ENCODE data around the gene SNX32. TPM values are rescaled to one million over a fixed set of nuclear protein-coding genes. Genes with fewer than 3 reads are reported as not detected.
"Not testable (repeated sequence)": the region's sequence is repeated elsewhere in the genome, so short reads cannot be mapped to it uniquely, and the experiment has no call there.

Gene SNX32
- total and polyA plus RNA-seq, 11 donors = 0.11 to 0.54 (median 0.37) TPM; not detected in 5

DNA sequence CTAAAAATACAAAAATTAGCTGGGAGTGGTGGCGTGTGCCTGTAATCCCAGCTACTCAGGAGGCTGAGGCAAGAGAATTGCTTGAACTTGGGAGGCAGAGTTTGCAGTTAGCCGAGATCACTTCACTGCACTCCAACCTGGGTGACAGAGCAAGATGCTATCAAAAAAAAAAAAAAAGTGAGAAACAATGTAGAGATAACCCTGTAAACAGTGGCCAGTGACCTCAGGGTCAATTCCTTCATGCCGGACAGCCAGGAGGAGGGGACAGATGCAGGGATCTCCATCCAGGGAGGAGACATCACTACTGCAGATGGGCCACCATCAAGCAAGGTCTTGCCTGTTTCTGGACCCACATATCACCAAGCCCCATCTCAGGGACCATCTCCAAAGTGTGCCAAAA, 14.0 kb downstream of the SNX32 start:
- H3K4me1 ChIP-seq = no peaks in the 10 kb centered on the region
- 77 to 84% (median 79%) methylated on average over 3 of the region's 3 CpGs for WGBS, 4 donors
- no peak for DNase-seq
- peaks cover 0 to 10% (median 2%) of the 10 kb centered on the region in 12 donors for H3K9me3 ChIP-seq
- no peak overlapping the region for H3K27ac ChIP-seq
- H3K36me3 ChIP-seq = peaks cover 0 to 21% (median 15%) of the 10 kb centered on the region in 9 donors
- H3K27me3 ChIP-seq = no peaks in the 10 kb centered on the region
- no peak for ATAC-seq
- intact Hi-C loops (cut with DNase I) = no loop called here
- no peak overlapping the region for H3K4me3 ChIP-seq
- TF ChIP-seq, protein P1, sequence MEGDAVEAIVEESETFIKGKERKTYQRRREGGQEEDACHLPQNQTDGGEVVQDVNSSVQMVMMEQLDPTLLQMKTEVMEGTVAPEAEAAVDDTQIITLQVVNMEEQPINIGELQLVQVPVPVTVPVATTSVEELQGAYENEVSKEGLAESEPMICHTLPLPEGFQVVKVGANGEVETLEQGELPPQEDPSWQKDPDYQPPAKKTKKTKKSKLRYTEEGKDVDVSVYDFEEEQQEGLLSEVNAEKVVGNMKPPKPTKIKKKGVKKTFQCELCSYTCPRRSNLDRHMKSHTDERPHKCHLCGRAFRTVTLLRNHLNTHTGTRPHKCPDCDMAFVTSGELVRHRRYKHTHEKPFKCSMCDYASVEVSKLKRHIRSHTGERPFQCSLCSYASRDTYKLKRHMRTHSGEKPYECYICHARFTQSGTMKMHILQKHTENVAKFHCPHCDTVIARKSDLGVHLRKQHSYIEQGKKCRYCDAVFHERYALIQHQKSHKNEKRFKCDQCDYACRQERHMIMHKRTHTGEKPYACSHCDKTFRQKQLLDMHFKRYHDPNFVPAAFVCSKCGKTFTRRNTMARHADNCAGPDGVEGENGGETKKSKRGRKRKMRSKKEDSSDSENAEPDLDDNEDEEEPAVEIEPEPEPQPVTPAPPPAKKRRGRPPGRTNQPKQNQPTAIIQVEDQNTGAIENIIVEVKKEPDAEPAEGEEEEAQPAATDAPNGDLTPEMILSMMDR (IDR thresholded peaks at IDR 0.05) = no peak
- TF ChIP-seq POLR2A (IDR thresholded peaks at IDR 0.05) = no peak

DNA sequence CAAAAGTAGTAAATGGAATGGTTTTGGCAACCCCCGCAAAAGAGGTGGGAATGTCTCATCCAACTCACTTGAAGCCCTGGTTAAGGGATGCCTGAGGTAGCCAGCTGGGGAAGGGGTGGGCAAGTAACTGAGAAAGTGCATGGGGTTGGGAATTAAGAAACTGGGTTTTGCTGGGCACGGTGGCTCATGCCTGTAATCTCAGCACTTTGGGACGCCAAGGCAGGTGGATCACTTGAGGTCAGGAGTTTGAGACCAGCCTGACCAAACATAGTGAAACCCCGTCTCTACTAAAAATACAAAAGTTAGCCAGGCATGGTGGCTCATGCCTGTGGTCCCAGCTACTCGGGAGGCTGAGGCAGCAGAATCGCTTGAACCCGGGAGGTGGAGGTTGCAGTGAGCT, 14.9 kb downstream of the SNX32 start:
- H3K9me3 ChIP-seq; intact Hi-C loops (cut with DNase I); H3K27ac ChIP-seq; ATAC-seq; H3K4me3 ChIP-seq; H3K4me1 ChIP-seq; DNase-seq; H3K27me3 ChIP-seq: not testable (repeated sequence)
- H3K36me3 ChIP-seq = peaks cover 0 to 31% (median 24%) of the 10 kb centered on the region in 9 donors
- WGBS, 4 donors = 63 to 73% (median 69%) methylated on average over 7 of the region's 7 CpGs

DNA sequence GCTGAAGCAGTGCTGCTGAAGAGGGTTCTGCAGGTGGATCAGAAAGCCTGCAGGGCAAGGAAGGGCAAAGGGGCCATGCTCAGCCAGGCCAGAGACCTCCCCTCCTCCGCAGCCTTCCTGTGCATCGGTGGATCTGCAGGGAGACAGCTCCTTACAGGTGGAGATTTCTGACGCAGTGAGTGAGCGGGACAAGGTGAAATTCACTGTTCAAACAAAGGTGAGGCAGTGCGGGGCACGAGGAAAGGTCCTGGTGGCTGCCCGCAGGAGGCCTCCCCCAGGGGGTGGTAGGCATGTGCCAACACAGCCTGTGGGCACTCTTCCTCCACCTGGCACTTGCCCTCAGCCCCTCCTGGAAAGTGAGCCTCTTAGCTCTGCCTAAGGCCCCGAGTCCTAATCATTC, 15.6 kb downstream of the SNX32 start:
- peaks cover 0 to 10% (median 2%) of the 10 kb centered on the region in 12 donors for H3K9me3 ChIP-seq
- ATAC-seq = no peak
- H3K4me1 ChIP-seq = peaks cover 0 to 5% (median 0%) of the 10 kb centered on the region in 12 donors
- intact Hi-C loops (cut with DNase I) = no loop called here
- no peak overlapping the region for H3K4me3 ChIP-seq
- WGBS, 4 donors = 57 to 75% (median 72%) methylated on average over 4 to 8 of the region's 8 CpGs
- H3K27me3 ChIP-seq = no peaks in the 10 kb centered on the region
- TF ChIP-seq POLR2A (IDR thresholded peaks at IDR 0.05) = no peak
- TF ChIP-seq, protein P1 (IDR thresholded peaks at IDR 0.05) = no peak
- no peak for DNase-seq
- no peak overlapping the region for H3K27ac ChIP-seq
- peaks cover 0 to 38% (median 31%) of the 10 kb centered on the region in 9 donors for H3K36me3 ChIP-seq

DNA sequence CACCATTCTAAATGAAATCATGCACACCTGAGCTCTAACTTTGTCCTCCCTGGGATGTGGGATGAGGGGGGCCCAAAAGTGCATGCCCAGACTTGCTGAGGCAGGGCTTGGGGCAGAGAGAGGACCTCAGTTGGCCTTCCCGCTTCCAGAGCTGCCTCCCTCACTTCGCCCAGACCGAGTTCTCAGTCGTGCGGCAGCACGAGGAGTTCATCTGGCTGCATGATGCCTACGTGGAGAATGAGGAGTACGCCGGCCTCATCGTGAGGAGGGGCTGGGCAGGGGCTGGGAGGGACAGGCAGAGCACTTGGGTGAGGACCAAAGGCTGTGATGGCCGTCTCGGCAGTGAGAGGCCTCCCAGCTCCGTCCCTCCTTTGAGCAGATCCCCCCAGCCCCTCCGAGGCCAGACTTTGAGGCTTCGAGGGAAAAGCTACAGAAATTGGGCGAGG, 16.0 kb downstream of the SNX32 start:
- H3K27ac ChIP-seq = no peak overlapping the region
- H3K9me3 ChIP-seq = peaks cover 0 to 10% (median 2%) of the 10 kb centered on the region in 12 donors
- no peak for DNase-seq
- no peak overlapping the region for H3K4me3 ChIP-seq
- peaks cover 0 to 8% (median 0%) of the 10 kb centered on the region in 12 donors for H3K4me1 ChIP-seq
- intact Hi-C loops (cut with DNase I) = loop anchor here in 1 of 10 donors (10.0 kb wide), 1 partner anchor 415 kb away; the partner anchor contains the start of gene RAB1B
- ATAC-seq = no peak
- no peak for TF ChIP-seq POLR2A (IDR thresholded peaks at IDR 0.05)
- TF ChIP-seq, protein P1 (IDR thresholded peaks at IDR 0.05) = no peak
- WGBS, 4 donors = 48 to 53% (median 51%) methylated on average over 16 of the region's 16 CpGs
- peaks cover 0 to 42% (median 35%) of the 10 kb centered on the region in 9 donors for H3K36me3 ChIP-seq
- H3K27me3 ChIP-seq = no peaks in the 10 kb centered on the region
